ENCODE results near the gene STK32C. TPM values are rescaled to one million over a fixed set of nuclear protein-coding genes. Genes with fewer than 3 reads are reported as not detected.

STK32C gene
- total RNA-seq, 2 donors from 2014 or later = 8.4 to 9.9 TPM

GRCh38 chr10:132347211-132347930 lies 39.6 kb upstream of the STK32C start:
- H3K9ac ChIP-seq (ENCODE audit: extremely low read depth, low read length, poor library complexity, severe bottlenecking) = no peak overlapping the region
- DNase-seq = no peak
- Mint-ChIP-seq H3K4me1 (no peaks in the 10 kb centered on the region), H3K27me3 (ENCODE audit: insufficient read depth) (no peaks in the 10 kb centered on the region), H3K27ac (no peak overlapping the region), H3K9me3 (peaks cover 2% of the 10 kb centered on the region), H3K4me3 (no peak overlapping the region), H3K36me3 (ENCODE audit: low read depth) (peaks cover 45% of the 10 kb centered on the region)
- H3K4me3 ChIP-seq (ENCODE audit: low read length) = no peak overlapping the region
- no peaks in the 10 kb centered on the region for H3K27me3 ChIP-seq (ENCODE audit: control insufficient read depth, insufficient read depth, low read length, poor library complexity, severe bottlenecking)
- 94% methylated on average over 11 to 23 of the region's 23 CpGs for WGBS, 2 experiments (ENCODE audit: insufficient coverage in 1 of 2, insufficient read length in 1 of 2)
- H3K4me1 ChIP-seq (ENCODE audit: control insufficient read depth, insufficient read depth, low read length) = no peaks in the 10 kb centered on the region
- H3K36me3 ChIP-seq (ENCODE audit: control insufficient read depth, insufficient read depth, low read length) = peaks cover 18% of the 10 kb centered on the region
- H3K27ac ChIP-seq (ENCODE audit: low read depth, low read length) = no peak overlapping the region
- H3K9me3 ChIP-seq (ENCODE audit: control insufficient read depth, low read length) = peaks cover 4% of the 10 kb centered on the region
- TF ChIP-seq, protein P1, sequence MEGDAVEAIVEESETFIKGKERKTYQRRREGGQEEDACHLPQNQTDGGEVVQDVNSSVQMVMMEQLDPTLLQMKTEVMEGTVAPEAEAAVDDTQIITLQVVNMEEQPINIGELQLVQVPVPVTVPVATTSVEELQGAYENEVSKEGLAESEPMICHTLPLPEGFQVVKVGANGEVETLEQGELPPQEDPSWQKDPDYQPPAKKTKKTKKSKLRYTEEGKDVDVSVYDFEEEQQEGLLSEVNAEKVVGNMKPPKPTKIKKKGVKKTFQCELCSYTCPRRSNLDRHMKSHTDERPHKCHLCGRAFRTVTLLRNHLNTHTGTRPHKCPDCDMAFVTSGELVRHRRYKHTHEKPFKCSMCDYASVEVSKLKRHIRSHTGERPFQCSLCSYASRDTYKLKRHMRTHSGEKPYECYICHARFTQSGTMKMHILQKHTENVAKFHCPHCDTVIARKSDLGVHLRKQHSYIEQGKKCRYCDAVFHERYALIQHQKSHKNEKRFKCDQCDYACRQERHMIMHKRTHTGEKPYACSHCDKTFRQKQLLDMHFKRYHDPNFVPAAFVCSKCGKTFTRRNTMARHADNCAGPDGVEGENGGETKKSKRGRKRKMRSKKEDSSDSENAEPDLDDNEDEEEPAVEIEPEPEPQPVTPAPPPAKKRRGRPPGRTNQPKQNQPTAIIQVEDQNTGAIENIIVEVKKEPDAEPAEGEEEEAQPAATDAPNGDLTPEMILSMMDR (conservative IDR thresholded peaks at IDR 0.05) = no peak

GRCh38 chr10:132346806-132347205 lies 39.1 kb upstream of the STK32C start:
- Mint-ChIP-seq H3K4me3 (no peak overlapping the region), H3K9me3 (peaks cover 3% of the 10 kb centered on the region), H3K27me3 (ENCODE audit: insufficient read depth) (no peaks in the 10 kb centered on the region), H3K36me3 (ENCODE audit: low read depth) (peaks cover 48% of the 10 kb centered on the region), H3K27ac (no peak overlapping the region), H3K4me1 (no peaks in the 10 kb centered on the region)
- Histone ChIP-seq H3K9ac (ENCODE audit: extremely low read depth, low read length, poor library complexity, severe bottlenecking) (no peak overlapping the region), H3K9me3 (ENCODE audit: control insufficient read depth, low read length) (peaks cover 4% of the 10 kb centered on the region), H3K36me3 (ENCODE audit: control insufficient read depth, insufficient read depth, low read length) (peaks cover 18% of the 10 kb centered on the region), H3K4me3 (ENCODE audit: low read length) (no peak overlapping the region), H3K27me3 (ENCODE audit: control insufficient read depth, insufficient read depth, low read length, poor library complexity, severe bottlenecking) (no peaks in the 10 kb centered on the region), H3K27ac (ENCODE audit: low read depth, low read length) (no peak overlapping the region), H3K4me1 (ENCODE audit: control insufficient read depth, insufficient read depth, low read length) (no peaks in the 10 kb centered on the region)
- TF ChIP-seq, protein P1 (conservative IDR thresholded peaks at IDR 0.05) = no peak
- no peak for DNase-seq
- 92 to 93% methylated on average over 9 of the region's 9 CpGs for WGBS, 2 experiments (ENCODE audit: insufficient coverage in 1 of 2, insufficient read length in 1 of 2)

DNA sequence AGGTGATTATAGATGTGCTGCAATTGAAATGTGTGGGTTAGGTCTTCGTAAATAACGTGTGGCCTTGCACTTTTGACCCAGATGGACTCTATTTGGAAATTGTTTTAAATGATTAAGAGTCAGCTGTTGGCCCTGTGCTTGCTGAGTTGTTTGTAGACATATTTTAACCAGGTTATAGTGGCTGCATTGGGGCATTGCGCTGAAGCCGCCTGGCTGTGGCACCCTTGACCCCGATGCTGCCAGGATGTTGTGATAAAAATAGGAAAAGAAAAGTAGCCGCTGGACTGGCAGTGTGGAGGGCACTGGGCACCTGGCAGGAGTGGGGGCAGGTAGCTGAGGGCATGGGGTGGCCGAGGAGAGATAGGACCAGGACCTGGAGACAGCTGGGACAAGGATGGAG lies 37.6 kb upstream of the STK32C start:
- peaks cover 18% of the 10 kb centered on the region for H3K36me3 ChIP-seq (ENCODE audit: control insufficient read depth, insufficient read depth, low read length)
- no peak overlapping the region for H3K9ac ChIP-seq (ENCODE audit: extremely low read depth, low read length, poor library complexity, severe bottlenecking)
- H3K4me1 Mint-ChIP-seq = no peaks in the 10 kb centered on the region
- H3K27ac ChIP-seq (ENCODE audit: low read depth, low read length) = no peak overlapping the region
- WGBS, 2 experiments (ENCODE audit: insufficient coverage in 1 of 2, insufficient read length in 1 of 2) = 92 to 100% methylated on average over 7 of the region's 7 CpGs
- DNase-seq = no peak
- no peak overlapping the region for H3K27ac Mint-ChIP-seq
- peaks cover 3% of the 10 kb centered on the region for H3K9me3 Mint-ChIP-seq
- H3K9me3 ChIP-seq (ENCODE audit: control insufficient read depth, low read length) = peaks cover 4% of the 10 kb centered on the region
- H3K36me3 Mint-ChIP-seq (ENCODE audit: low read depth) = peaks cover 44% of the 10 kb centered on the region
- no peaks in the 10 kb centered on the region for H3K4me1 ChIP-seq (ENCODE audit: control insufficient read depth, insufficient read depth, low read length)
- TF ChIP-seq, protein P1 (conservative IDR thresholded peaks at IDR 0.05) = no peak
- H3K4me3 Mint-ChIP-seq = no peak overlapping the region
- no peaks in the 10 kb centered on the region for H3K27me3 Mint-ChIP-seq (ENCODE audit: insufficient read depth)
- no peaks in the 10 kb centered on the region for H3K27me3 ChIP-seq (ENCODE audit: control insufficient read depth, insufficient read depth, low read length, poor library complexity, severe bottlenecking)
- H3K4me3 ChIP-seq (ENCODE audit: low read length) = no peak overlapping the region

All from endodermal cell (in vitro differentiated cells).